Measurements from ENCODE around the gene CHPT1. TPM values are rescaled to one million over a fixed set of nuclear protein-coding genes. Genes with fewer than 3 reads are reported as not detected.

The CHPT1 gene
- total and polyA plus RNA-seq, 9 of the 15 experiments (the other 6 are each of a cell fraction or from before 2014, with no cell fraction given): 15.3 to 210 (median 91.9) TPM

- peak overlapping the region; percentile 90 for H3K4me2 ChIP-seq (ENCODE audit: insufficient read depth, low read length)
- ChIA-PET POLR2A (interaction anchor here (1.4 to 2.1 kb wide), 2 partner anchors 12 to 15 kb away, joined by 3 to 6 read pairs; no protein-coding TSS in a partner anchor), CTCF (ENCODE audit: low intra/inter-chr PET ratio) (no interaction called here)
- ATAC-seq: peak; percentile 69
- peak; percentile 99 for FAIRE-seq
- H3K36me3 ChIP-seq (ENCODE audit: control insufficient read depth, insufficient read depth, low read length): peaks cover 8% of the 10 kb centered on the region; the same call in 1 of the 3 replicates
- WGBS (ENCODE audit: insufficient coverage, low coverage, missing lambda C conversion rate): 9% methylated on average over 18 of the region's 18 CpGs
- DNase-seq (ENCODE audit: extremely low read depth in 1 of 4, low spot score in 3 of 4): peak; percentile 75 to 94 (median 82)
- TSS peak; percentile 69 for BruUV-seq (replicated peaks)
- no peaks in the 10 kb centered on the region; the same call in 1 of the 2 replicates for H4K20me1 ChIP-seq (replicated peaks; ENCODE audit: control insufficient read depth, insufficient read depth, low read length)
- H3K9ac ChIP-seq (ENCODE audit: insufficient read depth in 1 of 2, low read depth in 2 of 2, low read length in 2 of 2): peak overlapping the region; percentile 81 to 92
- intact Hi-C loops (cut with micrococcal nuclease) (loop anchor here (2.0 to 5.0 kb wide), 2 partner anchors 26 to 1424 kb away; no protein-coding TSS in a partner anchor), in situ Hi-C loops (cut with MboI) (no loop called here)
- peaks cover 11 to 24% of the 10 kb centered on the region in 2 experiments for H3K4me1 ChIP-seq (replicated peaks in 1 of 2; ENCODE audit: control insufficient read depth in 2 of 2, insufficient read depth in 2 of 2, low read length in 2 of 2)
- H3K79me2 ChIP-seq (ENCODE audit: control insufficient read depth, insufficient read depth, low read length): peaks cover 43% of the 10 kb centered on the region
- H3K27ac ChIP-seq (ENCODE audit: extremely low read depth, low read depth, low read length): peak overlapping the region; percentile 96
- no peaks in the 10 kb centered on the region for H3K9me1 ChIP-seq (ENCODE audit: control insufficient read depth, insufficient read depth, low read length)
- H2AFZ ChIP-seq (ENCODE audit: low read depth, low read length): peak overlapping the region; percentile 94
- peak overlapping the region; percentile 87 for H3K4me3 ChIP-seq
- H3K9me3 ChIP-seq (replicated peaks; ENCODE audit: control insufficient read depth, insufficient read depth, low read depth, low read length): peaks cover 7% of the 10 kb centered on the region
- no peaks in the 10 kb centered on the region for H3K27me3 ChIP-seq (ENCODE audit: control insufficient read depth in 2 of 2, insufficient read depth in 2 of 2, low read length in 2 of 2)
- TF ChIP-seq, protein P1, sequence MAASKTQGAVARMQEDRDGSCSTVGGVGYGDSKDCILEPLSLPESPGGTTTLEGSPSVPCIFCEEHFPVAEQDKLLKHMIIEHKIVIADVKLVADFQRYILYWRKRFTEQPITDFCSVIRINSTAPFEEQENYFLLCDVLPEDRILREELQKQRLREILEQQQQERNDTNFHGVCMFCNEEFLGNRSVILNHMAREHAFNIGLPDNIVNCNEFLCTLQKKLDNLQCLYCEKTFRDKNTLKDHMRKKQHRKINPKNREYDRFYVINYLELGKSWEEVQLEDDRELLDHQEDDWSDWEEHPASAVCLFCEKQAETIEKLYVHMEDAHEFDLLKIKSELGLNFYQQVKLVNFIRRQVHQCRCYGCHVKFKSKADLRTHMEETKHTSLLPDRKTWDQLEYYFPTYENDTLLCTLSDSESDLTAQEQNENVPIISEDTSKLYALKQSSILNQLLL (CRISPR knock-in tag; IDR thresholded peaks at IDR 0.05; ENCODE audit: borderline replicate concordance): no peak
- TF ChIP-seq PCBP2 (IDR thresholded peaks at IDR 0.05; ENCODE audit: low read depth, low read length, poor library complexity, severe bottlenecking) (no peak), HDAC2 (IDR thresholded peaks at IDR 0.05) (peak; percentile 74), ZNF431 (CRISPR knock-in tag; IDR thresholded peaks at IDR 0.05) (no peak), ASH1L (IDR thresholded peaks at IDR 0.05; ENCODE audit: borderline replicate concordance, low read depth, partially characterized antibody) (no peak), ZNF143 (CRISPR knock-in tag; IDR thresholded peaks at IDR 0.05) (no peak), GTF2E2 (tag; IDR thresholded peaks at IDR 0.05) (no peak), ZNF639 (CRISPR knock-in tag; conservative IDR thresholded peaks at IDR 0.05 in 1 of 2, IDR thresholded peaks at IDR 0.05 in 1 of 2) (0 out of 4 replicates have a peak, but pooled peaks of 1 of the 2 experiments have one; percentile 19), SMC3 (conservative IDR thresholded peaks at IDR 0.05; ENCODE audit: insufficient read depth, low read depth, low read length) (no peak), ZMIZ1 (IDR thresholded peaks at IDR 0.05; ENCODE audit: low read depth in 2 of 2, low read length in 2 of 2) (peak in 1 of 2 experiments; percentile 85; a peak in 1 of 4 replicates)
- TF ChIP-seq, protein P2, sequence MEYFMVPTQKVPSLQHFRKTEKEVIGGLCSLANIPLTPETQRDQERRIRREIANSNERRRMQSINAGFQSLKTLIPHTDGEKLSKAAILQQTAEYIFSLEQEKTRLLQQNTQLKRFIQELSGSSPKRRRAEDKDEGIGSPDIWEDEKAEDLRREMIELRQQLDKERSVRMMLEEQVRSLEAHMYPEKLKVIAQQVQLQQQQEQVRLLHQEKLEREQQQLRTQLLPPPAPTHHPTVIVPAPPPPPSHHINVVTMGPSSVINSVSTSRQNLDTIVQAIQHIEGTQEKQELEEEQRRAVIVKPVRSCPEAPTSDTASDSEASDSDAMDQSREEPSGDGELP (CRISPR knock-in tag; IDR thresholded peaks at IDR 0.05; ENCODE audit: borderline replicate concordance): peak; percentile 68
Observed at GRCh38 chr12:101696251-101697196, 916 bp upstream of the CHPT1 start.

All from K562 (cell line).